Measurements from ENCODE around the gene GNG13.
"Not testable (repeated sequence)": the region's sequence is repeated elsewhere in the genome, so short reads cannot be mapped to it uniquely, and the experiment has no call there.

GNG13 gene

GRCh38 chr16:776824-777223, 23.7 kb downstream of the GNG13 start:
- DNase-seq = no peak

- DNase-seq = not testable (repeated sequence)
Measured at GRCh38 chr16:776298-776697, 24.2 kb downstream of the GNG13 start.

GRCh38 chr16:775236-775796, 25.2 kb downstream of the GNG13 start:
- no peak for DNase-seq

- DNase-seq = no peak
Measured at GRCh38 chr16:774086-775001, 26.2 kb downstream of the GNG13 start.

GRCh38 chr16:772959-773358, 27.6 kb downstream of the GNG13 start:
- DNase-seq = no peak

- no peak for DNase-seq
Measured at GRCh38 chr16:770411-770810, 30.1 kb downstream of the GNG13 start.

GRCh38 chr16:769934-770333, 30.6 kb downstream of the GNG13 start:
- DNase-seq = no peak

- no peak for DNase-seq
Measured at GRCh38 chr16:769184-769784, 31.2 kb downstream of the GNG13 start.

- no peak for DNase-seq
Measured at GRCh38 chr16:768428-768827, 32.1 kb downstream of the GNG13 start.

- DNase-seq = no peak
Measured at GRCh38 chr16:767743-768235, 32.7 kb downstream of the GNG13 start.

- no peak for DNase-seq
Measured at GRCh38 chr16:766820-767640, 33.5 kb downstream of the GNG13 start.

- no peak for DNase-seq
Measured at GRCh38 chr16:766008-766819, 34.3 kb downstream of the GNG13 start.

GRCh38 chr16:765488-765865, 35.1 kb downstream of the GNG13 start:
- DNase-seq = no peak

GRCh38 chr16:764848-765487, 35.6 kb downstream of the GNG13 start:
- no peak for DNase-seq

GRCh38 chr16:764184-764750, 36.3 kb downstream of the GNG13 start:
- DNase-seq = no peak

- DNase-seq = no peak
Measured at GRCh38 chr16:763369-764183, 37.0 kb downstream of the GNG13 start.

GRCh38 chr16:762595-763268, 37.8 kb downstream of the GNG13 start:
- no peak for DNase-seq

GRCh38 chr16:761625-762513, 38.7 kb downstream of the GNG13 start:
- DNase-seq = no peak
